Endothelial cell of umbilical vein (primary cell): ENCODE results near the gene ABAT. TPM values are rescaled to one million over a fixed set of nuclear protein-coding genes. Genes with fewer than 3 reads are reported as not detected.

Experiments
- BruUV-seq: library from RNA; stranded (reverse); fragments of 400-500 nt; replicated peaks from 2 replicates; lab custom pipeline; 2021; lab: Mats Ljungman, UMichigan
- CTCF ChIA-PET: fragments of 300-600, 350-600 bp; sonication (Branson Sonifier 250); formaldehyde crosslinking; loops from one replicate; lab custom pipeline; 2021; ENCODE audit warnings: antibody characterized with exemption, inconsistent platforms; lab: Charles Lee
- POLR2A ChIA-PET: fragments of 300-600, 350-600 bp; sonication (Branson Sonifier 250); formaldehyde crosslinking; loops from one replicate; lab custom pipeline; 2021; ENCODE audit warnings: antibody characterized with exemption, inconsistent platforms; lab: Charles Lee
- DNase-seq: peaks from one replicate; pipeline ENCODE4 v3.0.0-alpha.2; 2011; ENCODE audit warnings: low read depth, low spot score
- FAIRE-seq: peaks from 2 replicates; lab custom pipeline; 2011; peaks lifted over from hg19 to GRCh38; lab: Jason Lieb, UNC
- H2AFZ ChIP-seq: 2 replicates; pipeline ENCODE4 v1.6.0; 2012; ENCODE audit warnings: low read depth, low read length, control low read depth, inconsistent platforms
- H3K27ac ChIP-seq: 2 replicates; pipeline ENCODE4 v1.5.1; 2011; ENCODE audit warnings: low read depth, mild to moderate bottlenecking, control low read depth, low read length, moderate library complexity; ENCODE audit not compliant: insufficient read depth
- H3K27me3 ChIP-seq, 2 experiments: 2 replicates each; pipeline versions ENCODE4 v1.6.0 to v1.6.1; 2011; ENCODE audit warnings: low read length in 2 of 2, mixed read lengths in 1 of 2; ENCODE audit not compliant: control insufficient read depth in 2 of 2, insufficient read depth in 2 of 2
- H3K36me3 ChIP-seq, 2 experiments: 2 replicates in 1 of 2; 3 replicates in 1 of 2; pipeline ENCODE4 v1.5.1; 2011; ENCODE audit warnings: low read length in 2 of 2, mild to moderate bottlenecking in 1 of 2, moderate library complexity in 1 of 2; ENCODE audit not compliant: control insufficient read depth in 2 of 2, insufficient read depth in 2 of 2; ENCODE audit errors: extremely low read depth in 1 of 2
- H3K4me1 ChIP-seq: 3 replicates; pipeline ENCODE4 v1.5.1; 2011; ENCODE audit warnings: mild to moderate bottlenecking, low read length; ENCODE audit not compliant: control insufficient read depth, insufficient read depth; ENCODE audit errors: extremely low read depth
- H3K4me2 ChIP-seq: 2 replicates; pipeline ENCODE4 v1.6.1; 2011; ENCODE audit warnings: low read length, control low read depth, mixed read lengths; ENCODE audit not compliant: insufficient read depth
- H3K4me3 ChIP-seq, 3 experiments: fragments of 200-600 bp in 1 of 3; sonication (generic), shearing (Covaris generic) in 1 of 3; replicated peaks in 1 of 3; 2 replicates each; pipeline ENCODE4 v1.5.1; 2011 to 2016; ENCODE audit warnings: control low read depth in 3 of 3, low read length in 3 of 3, mild to moderate bottlenecking in 2 of 3, inconsistent platforms in 1 of 3, low read depth in 1 of 3, moderate library complexity in 1 of 3; ENCODE audit not compliant: insufficient read depth in 1 of 3
- H3K79me2 ChIP-seq: 2 replicates; pipeline ENCODE4 v1.6.0; 2012; ENCODE audit warnings: low read length, inconsistent platforms; ENCODE audit not compliant: control insufficient read depth, insufficient read depth
- H3K9ac ChIP-seq: replicated peaks from 2 replicates; pipeline ENCODE3; 2011; ENCODE audit warnings: low read length, control low read depth; ENCODE audit not compliant: insufficient read depth; ENCODE audit errors: extremely low read depth
- H3K9me1 ChIP-seq: replicated peaks from 3 replicates; pipeline ENCODE4 v1.6.0; 2011; ENCODE audit warnings: mild to moderate bottlenecking, low read length; ENCODE audit not compliant: control insufficient read depth, insufficient read depth; ENCODE audit errors: extremely low read depth
- H3K9me3 ChIP-seq: replicated peaks from 2 replicates; pipeline ENCODE4 v1.5.1; 2012; ENCODE audit warnings: low read length, inconsistent platforms; ENCODE audit not compliant: control insufficient read depth, insufficient read depth
- H4K20me1 ChIP-seq: replicated peaks from 2 replicates; pipeline ENCODE3; 2011; ENCODE audit warnings: mild to moderate bottlenecking, low read length; ENCODE audit not compliant: control insufficient read depth, insufficient read depth; ENCODE audit errors: extremely low read depth
- FOS ChIP-seq: IDR thresholded peaks from 2 replicates; pipeline ENCODE4 v1.6.1; 2011; ENCODE audit warnings: mild to moderate bottlenecking, low read length, moderate library complexity, borderline replicate concordance; ENCODE audit not compliant: insufficient read depth
- MYC ChIP-seq: IDR thresholded peaks from one replicate; pipeline ENCODE4 v1.6.1; 2011; ENCODE audit warnings: mild to moderate bottlenecking, low read depth, low read length
- POLR2A ChIP-seq: IDR thresholded peaks from 2 replicates; pipeline ENCODE4 v1.6.1; 2012; ENCODE audit warnings: low read depth, mild to moderate bottlenecking, control low read depth, low read length
- POLR2AphosphoS5 ChIP-seq: IDR thresholded peaks from 2 replicates; pipeline ENCODE4 v1.6.1; 2012; ENCODE audit warnings: low read depth, mild to moderate bottlenecking, control low read depth, low read length, moderate library complexity; ENCODE audit not compliant: insufficient read depth
- dilution Hi-C: fragments of 300-500 bp; cut with MboI; formaldehyde crosslinking; loops from one replicate; pipeline ENCODE4 v1.15.0; 2019; ENCODE audit warnings: low sequenced_read_pairs; ENCODE audit not compliant: extremely low pct_ligation_motif_present
- intact Hi-C: fragments of 100-400 bp; cut with micrococcal nuclease; formaldehyde crosslinking; loops from one replicate; pipeline ENCODE4 v1.10.0; 2022
- polyA plus RNA-seq, 4 experiments: library from polyadenylated mRNA; depleted of rRNA in 3 of 4; stranded (reverse) in 3 of 4; unstranded in 1 of 4; fragments of >200 nt; gene quantifications; 2 replicates each; pipeline versions ENCODE4 v1.2.1 to v1.2.3, GENCODE V29; 2011 to 2012; ENCODE audit warnings: missing spikeins in 1 of 4
- total RNA-seq: library from RNA; stranded (reverse); gene quantifications from 2 replicates; pipeline ENCODE4 v1.2.3, GENCODE V29; 2021
- TF ChIP-seq, protein P1 (sequence below): IDR thresholded peaks from 2 replicates; pipeline ENCODE4 v1.6.1; 2011; ENCODE audit not compliant: insufficient read depth, insufficient read length

ABAT gene
- total and polyA plus RNA-seq, 2 donors (not counting 3 experiments of a cell fraction or from before 2014, with no cell fraction given): 1.3 to 1.4 TPM

DNA sequence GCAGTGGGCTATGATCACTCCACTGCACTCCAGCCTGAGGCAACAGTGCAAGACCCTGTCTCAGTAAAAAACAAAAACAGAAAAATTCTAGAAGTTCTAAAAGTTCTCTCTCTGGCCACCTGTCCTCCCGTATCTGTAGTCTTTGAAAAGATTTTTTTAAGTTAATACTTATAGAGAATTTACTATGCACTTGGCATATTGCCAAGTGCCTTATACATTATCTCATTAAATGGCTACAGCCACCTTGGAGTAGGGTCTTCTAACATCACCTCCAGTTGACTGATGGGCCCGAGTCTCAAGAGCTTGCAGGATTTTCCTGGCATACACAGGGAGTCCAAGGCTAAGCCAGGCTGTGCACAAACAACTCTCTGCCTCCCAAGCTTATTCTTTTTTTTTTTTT is 78.3 kb downstream of the ABAT start:
- Histone ChIP-seq H3K9me1 (no peaks in the 10 kb centered on the region), H3K4me3 (no peak overlapping the region), H3K4me2 (no peak overlapping the region), H3K4me1 (no peaks in the 10 kb centered on the region), H3K9me3 (no peaks in the 10 kb centered on the region), H3K27me3 (no peaks in the 10 kb centered on the region), H3K79me2 (no peaks in the 10 kb centered on the region), H2AFZ (no peak overlapping the region), H3K27ac (no peak overlapping the region), H3K9ac (no peak overlapping the region), H4K20me1 (no peaks in the 10 kb centered on the region), H3K36me3 (no peaks in the 10 kb centered on the region)
- BruUV-seq: no TSS peak
- dilution Hi-C loops: no loop called here
- TF ChIP-seq MYC: no peak
- TF ChIP-seq POLR2AphosphoS5: no peak
- TF ChIP-seq FOS: no peak
- TF ChIP-seq, protein P1, sequence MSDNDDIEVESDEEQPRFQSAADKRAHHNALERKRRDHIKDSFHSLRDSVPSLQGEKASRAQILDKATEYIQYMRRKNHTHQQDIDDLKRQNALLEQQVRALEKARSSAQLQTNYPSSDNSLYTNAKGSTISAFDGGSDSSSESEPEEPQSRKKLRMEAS: no peak
- CTCF ChIA-PET: interaction anchor here (1.6 kb wide), 1 partner anchor 11 kb away, joined by 5 read pairs; no protein-coding TSS in a partner anchor
- POLR2A ChIA-PET: no interaction called here
- no peak for DNase-seq
- FAIRE-seq: no peak
- intact Hi-C loops: no loop called here

DNA sequence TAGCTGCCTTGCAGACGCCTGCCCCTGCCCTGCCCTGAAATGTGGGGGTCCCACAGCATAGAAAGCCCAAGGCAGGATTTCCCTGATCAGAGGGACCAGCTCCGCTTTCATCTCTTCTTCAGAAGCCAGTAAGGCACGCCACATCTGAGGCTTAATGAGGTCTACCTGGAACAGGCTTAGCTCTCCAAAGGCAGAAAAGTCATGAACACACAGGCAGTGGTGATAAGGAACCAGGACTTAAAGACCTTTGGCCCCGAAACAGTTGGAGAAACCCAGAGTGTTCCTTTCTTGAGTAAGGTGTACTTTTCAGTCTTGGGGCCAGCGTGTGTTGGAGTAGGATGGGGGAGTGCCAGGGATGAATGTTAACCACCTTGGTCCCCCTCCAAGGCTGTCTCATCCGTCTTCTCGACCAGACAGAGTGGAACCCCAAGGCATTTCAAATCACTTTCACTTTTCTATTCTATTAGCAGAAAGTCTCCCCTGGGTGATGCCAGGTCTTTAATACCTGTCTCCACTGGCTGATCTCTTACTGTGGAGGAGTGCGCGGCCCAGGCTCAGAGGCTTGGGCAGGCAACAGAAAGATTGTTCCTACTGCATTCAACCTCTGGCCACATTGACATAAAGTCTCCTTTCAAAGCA is 79.1 kb downstream of the ABAT start:
- CTCF ChIA-PET: interaction anchor here (1.6 kb wide), 1 partner anchor 12 kb away, joined by 5 read pairs; no protein-coding TSS in a partner anchor
- no peaks in the 10 kb centered on the region for H3K9me1 ChIP-seq
- H3K4me2 ChIP-seq: no peak overlapping the region
- H2AFZ ChIP-seq: no peak overlapping the region
- intact Hi-C loops (no loop called here), dilution Hi-C loops (no loop called here)
- no peaks in the 10 kb centered on the region for H3K36me3 ChIP-seq
- DNase-seq (no peak), FAIRE-seq (no peak)
- H3K27me3 ChIP-seq: no peaks in the 10 kb centered on the region
- H3K9ac ChIP-seq: no peak overlapping the region
- no peak for TF ChIP-seq POLR2A
- TF ChIP-seq, protein P1: no peak
- no peaks in the 10 kb centered on the region for H3K4me1 ChIP-seq
- POLR2A ChIA-PET: no interaction called here
- H4K20me1 ChIP-seq: no peaks in the 10 kb centered on the region
- H3K27ac ChIP-seq: no peak overlapping the region
- no peaks in the 10 kb centered on the region for H3K9me3 ChIP-seq
- H3K79me2 ChIP-seq: no peaks in the 10 kb centered on the region
- no TSS peak for BruUV-seq
- H3K4me3 ChIP-seq: no peak overlapping the region
